ENCODE data around the gene COL23A1.

- TF ChIP-seq EP300 (IDR thresholded peaks at IDR 0.05) (no peak), CTCF (IDR thresholded peaks at IDR 0.05) (no peak), POLR2AphosphoS5 (IDR thresholded peaks at IDR 0.05) (no peak)
Measured at GRCh38 chr5:178387061-178387855, 202.9 kb downstream of the COL23A1 start.
